HTR-8/SVneo (cell line): ENCODE measurements around the gene INTS1.
A peak's percentile ranks its signal among the peaks of the same experiment; 100 is the strongest.
"Not testable (repeated sequence)": the region's sequence is repeated elsewhere in the genome, so short reads cannot be mapped to it uniquely, and the experiment has no call there.

Experiments
- DNase-seq: peaks from one replicate; pipeline ENCODE4 v3.0.0; 2011; ENCODE audit warnings: low spot score, mixed read lengths; ENCODE audit not compliant: insufficient read length
- FAIRE-seq: peaks from 2 replicates; lab custom pipeline; 2011; peaks lifted over from hg19 to GRCh38; lab: Jason Lieb, UNC

Gene INTS1

GRCh38 chr7:1532456-1533254, 28.5 kb upstream of the INTS1 start:
- FAIRE-seq (peak; percentile 94), DNase-seq (peak; percentile 83)

- DNase-seq (no peak), FAIRE-seq (no peak)
Measured at GRCh38 chr7:1531979-1532455, 27.8 kb upstream of the INTS1 start.

GRCh38 chr7:1531263-1531978, 27.2 kb upstream of the INTS1 start:
- DNase-seq (no peak), FAIRE-seq (no peak)

- FAIRE-seq, result no peak
- no peak for DNase-seq
Measured at GRCh38 chr7:1530946-1531262, 26.7 kb upstream of the INTS1 start.

GRCh38 chr7:1529383-1530116, 25.4 kb upstream of the INTS1 start:
- FAIRE-seq, result no peak
- no peak for DNase-seq

- FAIRE-seq, result no peak
- no peak for DNase-seq
Measured at GRCh38 chr7:1526271-1526754, 22.1 kb upstream of the INTS1 start.

GRCh38 chr7:1525409-1525808, 21.2 kb upstream of the INTS1 start:
- DNase-seq (no peak), FAIRE-seq (no peak)

- no peak for FAIRE-seq
- DNase-seq, result no peak
Measured at GRCh38 chr7:1523844-1524243, 19.7 kb upstream of the INTS1 start.

GRCh38 chr7:1523208-1523607, 19.0 kb upstream of the INTS1 start:
- no peak for DNase-seq
- no peak for FAIRE-seq

- no peak for FAIRE-seq
- DNase-seq, result no peak
Measured at GRCh38 chr7:1521456-1521855, 17.3 kb upstream of the INTS1 start.

- FAIRE-seq, result peak; percentile 94
- peak; percentile 85 for DNase-seq
Measured at GRCh38 chr7:1520539-1521234, 16.5 kb upstream of the INTS1 start.

GRCh38 chr7:1519322-1519922, 15.2 kb upstream of the INTS1 start:
- not testable (repeated sequence) for DNase-seq, FAIRE-seq

GRCh38 chr7:1516586-1517251, 12.5 kb upstream of the INTS1 start:
- DNase-seq (no peak), FAIRE-seq (no peak)

GRCh38 chr7:1515509-1515967, 11.3 kb upstream of the INTS1 start:
- DNase-seq, FAIRE-seq: not testable (repeated sequence)

GRCh38 chr7:1514995-1515401, 10.8 kb upstream of the INTS1 start:
- no peak for FAIRE-seq
- DNase-seq, result no peak

GRCh38 chr7:1514407-1514806, 10.2 kb upstream of the INTS1 start:
- no peak for FAIRE-seq

GRCh38 chr7:1513657-1514095, 9.5 kb upstream of the INTS1 start:
- no peak for DNase-seq
- no peak for FAIRE-seq

More at GRCh38 chr7:1514407-1514806, 10.2 kb upstream of the INTS1 start:
- DNase-seq, result no peak

GRCh38 chr7:1512781-1513656, 8.8 kb upstream of the INTS1 start:
- DNase-seq, result peak; percentile 96
- FAIRE-seq, result peak; percentile 98
